Measurements from ENCODE around the gene SAMD3. TPM values are rescaled to one million over a fixed set of nuclear protein-coding genes. Genes with fewer than 3 reads are reported as not detected.

SAMD3 gene
- total RNA-seq, 4 donors from 2014 or later: 1.3 to 3.3 (median 1.8) TPM

DNA sequence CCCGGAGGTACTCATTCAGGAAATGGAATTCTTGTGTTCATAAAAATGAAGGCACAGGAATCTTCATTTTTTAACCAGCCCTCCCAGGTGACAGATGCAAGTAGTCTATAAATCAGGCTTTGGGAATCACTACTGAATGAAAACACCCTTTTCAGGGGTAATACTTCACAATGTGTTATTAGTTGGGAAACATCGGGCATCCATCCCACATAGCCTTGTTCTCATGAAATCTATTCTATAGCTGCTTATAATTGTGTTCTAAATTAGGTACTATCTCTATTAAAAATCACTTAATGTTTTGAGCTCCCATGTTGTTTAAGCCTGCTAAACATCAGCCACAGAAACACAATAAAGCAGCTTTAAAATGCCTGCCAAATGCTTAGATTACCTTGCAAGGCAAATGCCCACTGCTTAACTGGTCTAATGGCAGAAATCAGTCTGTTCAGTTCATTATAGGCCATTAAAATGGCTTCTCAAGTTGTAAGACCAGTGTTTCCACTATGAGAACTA, 109.5 kb downstream of the SAMD3 start:
- no peak for ATAC-seq (ENCODE audit: low FRiP score)
- no peak for DNase-seq (ENCODE audit: low spot score)
- TF ChIP-seq, protein P1, sequence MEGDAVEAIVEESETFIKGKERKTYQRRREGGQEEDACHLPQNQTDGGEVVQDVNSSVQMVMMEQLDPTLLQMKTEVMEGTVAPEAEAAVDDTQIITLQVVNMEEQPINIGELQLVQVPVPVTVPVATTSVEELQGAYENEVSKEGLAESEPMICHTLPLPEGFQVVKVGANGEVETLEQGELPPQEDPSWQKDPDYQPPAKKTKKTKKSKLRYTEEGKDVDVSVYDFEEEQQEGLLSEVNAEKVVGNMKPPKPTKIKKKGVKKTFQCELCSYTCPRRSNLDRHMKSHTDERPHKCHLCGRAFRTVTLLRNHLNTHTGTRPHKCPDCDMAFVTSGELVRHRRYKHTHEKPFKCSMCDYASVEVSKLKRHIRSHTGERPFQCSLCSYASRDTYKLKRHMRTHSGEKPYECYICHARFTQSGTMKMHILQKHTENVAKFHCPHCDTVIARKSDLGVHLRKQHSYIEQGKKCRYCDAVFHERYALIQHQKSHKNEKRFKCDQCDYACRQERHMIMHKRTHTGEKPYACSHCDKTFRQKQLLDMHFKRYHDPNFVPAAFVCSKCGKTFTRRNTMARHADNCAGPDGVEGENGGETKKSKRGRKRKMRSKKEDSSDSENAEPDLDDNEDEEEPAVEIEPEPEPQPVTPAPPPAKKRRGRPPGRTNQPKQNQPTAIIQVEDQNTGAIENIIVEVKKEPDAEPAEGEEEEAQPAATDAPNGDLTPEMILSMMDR (IDR thresholded peaks at IDR 0.05): no peak

DNA sequence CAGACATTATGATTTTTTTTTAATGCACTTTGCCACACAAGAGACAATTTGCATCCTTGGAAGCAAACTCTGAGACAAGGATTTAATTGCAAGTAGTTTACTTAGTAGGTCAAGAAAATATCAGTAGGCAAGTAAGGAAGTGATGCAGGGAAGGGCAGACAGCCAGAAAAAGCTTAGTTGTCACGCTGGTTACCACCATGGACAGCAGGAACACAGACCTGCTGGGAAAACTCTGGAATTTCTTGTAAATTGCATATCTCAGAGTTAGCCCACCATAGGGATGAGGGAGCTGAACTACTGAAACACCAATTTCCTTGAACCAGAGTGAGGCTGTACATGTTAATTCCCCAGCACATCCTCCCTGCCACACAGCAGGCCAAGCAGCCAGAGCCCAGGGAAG, 111.7 kb downstream of the SAMD3 start:
- ATAC-seq (ENCODE audit: low FRiP score) (no peak), DNase-seq (ENCODE audit: low spot score) (no peak)
- TF ChIP-seq, protein P1 (IDR thresholded peaks at IDR 0.05): no peak

DNA sequence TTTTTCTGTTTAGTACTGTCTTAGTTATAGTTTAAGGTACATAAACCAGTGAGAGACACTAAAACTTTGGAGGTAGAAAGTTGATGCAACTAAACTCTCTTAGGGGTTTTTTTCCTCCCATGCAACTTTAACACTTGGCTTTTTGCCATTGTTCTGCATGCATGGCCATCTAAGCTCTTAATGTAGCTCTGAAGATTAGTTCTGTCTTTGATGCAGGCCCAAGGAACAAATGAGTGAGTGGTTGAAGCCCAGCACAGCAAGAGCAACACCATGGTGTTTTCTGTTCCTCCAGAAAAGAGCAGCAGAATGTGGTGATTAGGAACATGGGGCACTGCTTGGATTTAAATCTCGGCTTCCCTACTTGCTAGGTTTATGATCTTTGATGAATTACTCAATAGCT, 115.0 kb downstream of the SAMD3 start:
- no peak for ATAC-seq (ENCODE audit: low FRiP score)
- no peak for DNase-seq (ENCODE audit: low spot score)
- TF ChIP-seq, protein P1 (IDR thresholded peaks at IDR 0.05): no peak

DNA sequence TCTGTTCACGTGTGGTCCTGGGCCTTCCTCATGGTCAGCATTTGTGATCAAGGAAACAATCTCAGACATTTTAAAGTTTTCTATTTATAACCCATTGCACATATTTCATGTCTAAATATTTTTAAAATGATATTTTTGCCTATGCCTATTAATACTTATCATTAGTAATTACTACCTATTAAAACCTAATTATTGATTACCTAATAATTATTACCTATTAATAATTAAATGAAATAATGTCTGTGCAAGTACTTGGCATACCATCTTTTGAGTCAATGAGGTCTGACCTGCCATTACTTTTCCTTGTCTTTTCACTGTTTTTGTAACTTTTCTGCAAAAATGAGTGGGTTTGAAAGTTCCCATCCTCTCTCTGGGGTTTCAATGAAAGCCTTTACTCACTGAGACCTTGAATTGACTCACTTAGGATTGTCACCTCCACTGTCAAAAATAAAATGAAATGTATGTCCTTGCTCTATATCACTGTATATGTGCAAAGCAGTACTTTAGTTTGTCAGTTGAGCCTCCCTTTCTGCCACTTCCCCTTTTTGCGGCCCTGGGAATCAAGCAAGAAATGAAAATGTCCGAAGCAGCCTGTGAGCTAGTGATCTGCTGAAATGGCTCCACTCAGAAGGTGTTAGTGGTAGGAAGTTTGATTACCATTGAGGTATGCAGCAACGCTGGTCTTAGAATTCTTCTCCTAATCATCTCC, 116.6 kb downstream of the SAMD3 start:
- no peak for DNase-seq (ENCODE audit: low spot score)
- TF ChIP-seq, protein P1 (IDR thresholded peaks at IDR 0.05): no peak
- ATAC-seq (ENCODE audit: low FRiP score): no peak

DNA sequence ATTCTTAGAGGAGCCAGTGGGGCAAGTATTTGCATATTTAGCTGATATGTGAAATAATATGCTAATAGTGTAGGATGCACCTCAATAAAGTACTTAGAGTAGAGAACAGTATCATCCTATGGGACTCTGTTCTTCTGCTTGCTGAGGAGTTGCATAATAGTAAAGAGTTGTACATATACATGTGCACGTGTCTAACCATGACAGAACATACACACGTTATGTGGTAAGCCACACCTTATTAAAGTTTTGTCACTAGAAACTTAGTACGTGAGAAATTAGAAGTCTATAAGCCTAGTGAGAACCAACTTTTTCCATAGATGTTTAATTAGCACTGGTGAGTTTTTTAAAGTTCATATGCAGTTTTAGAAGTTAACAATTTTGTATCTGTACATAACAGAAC, 123.6 kb downstream of the SAMD3 start:
- DNase-seq (ENCODE audit: low spot score): no peak
- no peak for ATAC-seq (ENCODE audit: low FRiP score)
- TF ChIP-seq, protein P1 (IDR thresholded peaks at IDR 0.05): no peak

DNA sequence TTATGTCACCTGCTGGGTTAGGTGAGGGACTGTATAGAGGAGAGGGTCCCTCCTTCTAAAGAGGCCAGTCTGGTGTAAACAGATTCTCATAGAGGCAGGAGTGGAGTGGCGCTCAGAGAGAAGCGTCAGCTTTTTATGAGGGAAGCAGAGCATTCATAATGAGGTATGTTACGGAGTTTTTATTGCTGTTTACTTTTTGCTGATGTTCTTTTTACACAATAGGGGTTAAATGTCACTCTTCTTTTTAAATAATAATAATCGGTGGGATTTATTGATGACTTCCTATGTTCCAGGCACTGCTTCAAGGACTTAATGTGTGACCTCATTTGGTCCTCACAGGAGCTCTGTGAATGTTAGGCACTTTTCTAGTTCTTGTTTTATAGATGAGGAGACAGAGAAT, 124.4 kb downstream of the SAMD3 start:
- DNase-seq (ENCODE audit: low spot score) (no peak), ATAC-seq (ENCODE audit: low FRiP score) (no peak)

More for the DNA sequence above, 124.4 kb downstream of the SAMD3 start:
- TF ChIP-seq, protein P1 (IDR thresholded peaks at IDR 0.05): no peak

Other genes starting within 250 kb of the SAMD3 start
- 10 to 100 TPM in 1 of 4 donors, 1 to 10 TPM in 3; 6.9 to 22.2 (median 8.0) TPM for gene L3MBTL3, start 204.4 kb downstream of the SAMD3 start, total RNA-seq
- 1 to 10 TPM in 3 of 4 donors, under 1 TPM in 1; 0.79 to 4.4 (median 2.7) TPM for gene TMEM200A, start 143.1 kb upstream of the SAMD3 start, total RNA-seq

Data from omental fat pad (tissue), 4 donors.